HG03342 (cell line): ENCODE data around the gene DCDC2C.

Source experiments
- ATAC-seq: cut with Tn5 transposase; IDR thresholded peaks from one replicate; pipeline ENCODE4 v1.9.1; 2021; ENCODE audit warnings: mild to moderate bottlenecking, moderate library complexity; ENCODE audit not compliant: unreplicated experiment

Gene DCDC2C

DNA sequence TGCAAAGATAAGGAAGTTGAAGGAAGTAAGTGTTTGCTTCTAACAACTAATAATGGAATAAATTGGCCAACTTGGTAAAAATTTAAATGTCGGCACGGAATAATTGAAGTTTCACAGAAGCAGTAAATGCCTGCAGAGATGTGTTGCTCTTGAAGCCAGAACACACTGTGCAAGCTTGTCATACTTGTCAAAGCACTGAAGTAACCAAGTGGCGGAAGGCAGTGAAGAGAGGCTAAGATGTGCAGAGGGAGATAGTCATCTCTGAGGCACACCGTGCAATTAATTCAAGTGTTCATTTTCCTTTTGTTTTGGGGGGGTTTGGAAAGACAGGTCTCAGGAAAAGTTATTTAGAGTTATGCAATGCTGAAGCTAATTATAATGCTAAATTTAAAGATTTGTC is 5.2 kb downstream of the DCDC2C start:
- no peak for ATAC-seq

DNA sequence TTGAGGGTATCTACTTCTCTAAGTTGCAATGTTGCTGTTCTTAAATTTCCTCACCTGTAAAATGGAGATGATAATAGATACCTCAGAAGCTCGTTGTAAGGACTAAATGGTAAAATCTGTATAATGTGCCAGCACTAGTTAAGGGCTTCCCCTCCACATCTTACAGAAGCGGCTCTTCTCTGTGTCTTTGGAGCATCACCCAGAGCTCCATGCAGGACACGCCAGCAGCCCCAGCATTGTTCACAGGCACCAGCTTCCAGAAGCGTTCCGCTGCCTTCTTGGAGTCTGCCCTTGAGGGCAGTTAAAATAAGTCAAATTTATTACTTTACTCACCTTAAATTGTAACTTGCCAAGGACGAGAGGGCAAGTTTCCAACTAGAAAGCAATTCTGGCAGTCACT is 5.8 kb downstream of the DCDC2C start:
- no peak for ATAC-seq

DNA sequence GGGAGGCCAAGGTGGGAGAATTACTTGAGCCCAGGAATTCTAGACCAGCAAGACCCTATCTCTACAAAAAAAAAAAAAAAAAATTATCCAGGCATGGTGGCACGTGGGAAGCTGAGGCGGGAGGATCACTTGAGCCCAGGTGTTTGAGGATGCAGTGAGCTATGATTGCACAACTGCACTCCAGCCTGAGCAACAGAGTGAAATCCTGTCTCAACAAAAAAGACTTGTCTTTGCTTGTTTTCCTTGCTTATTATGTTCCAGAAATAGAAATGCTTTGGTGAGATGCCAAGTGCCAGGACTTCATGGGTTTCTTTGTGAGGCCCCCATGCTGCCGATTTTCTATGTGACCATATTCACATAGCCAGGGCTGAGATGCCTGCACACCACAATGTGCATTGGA is 9.0 kb downstream of the DCDC2C start:
- ATAC-seq = no peak

DNA sequence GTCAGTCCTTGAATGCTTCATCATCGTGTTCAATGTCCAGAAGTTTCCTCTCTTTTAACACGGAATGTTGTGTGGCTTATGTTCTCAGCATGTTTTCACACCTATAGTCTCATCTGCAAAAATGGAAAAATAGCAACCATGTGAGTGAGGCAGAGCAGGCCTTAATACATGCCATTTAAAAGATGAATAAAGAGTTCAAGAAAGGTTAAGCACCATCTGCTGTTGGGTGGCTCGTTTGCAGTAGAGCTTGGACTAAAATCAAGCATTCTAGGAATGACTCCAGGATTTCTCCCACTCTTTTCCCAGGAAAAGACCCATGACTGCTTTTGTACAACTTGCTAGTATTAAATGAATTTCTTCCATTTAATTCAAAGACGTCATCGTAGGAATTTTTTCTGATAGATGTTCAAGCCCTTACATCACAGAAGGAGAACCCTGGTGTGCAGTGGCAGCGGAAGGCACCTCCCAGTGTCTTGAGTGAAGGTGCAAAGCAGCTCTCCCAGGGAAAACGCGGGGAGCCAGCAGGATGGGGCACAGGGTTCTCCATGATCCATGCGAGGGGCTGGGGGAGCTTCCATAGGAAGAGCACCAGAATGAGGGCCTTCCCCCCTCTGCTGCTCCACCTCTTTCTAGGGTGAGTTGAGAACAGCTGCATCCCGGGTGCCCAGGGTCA is 9.6 kb downstream of the DCDC2C start:
- ATAC-seq = no peak

DNA sequence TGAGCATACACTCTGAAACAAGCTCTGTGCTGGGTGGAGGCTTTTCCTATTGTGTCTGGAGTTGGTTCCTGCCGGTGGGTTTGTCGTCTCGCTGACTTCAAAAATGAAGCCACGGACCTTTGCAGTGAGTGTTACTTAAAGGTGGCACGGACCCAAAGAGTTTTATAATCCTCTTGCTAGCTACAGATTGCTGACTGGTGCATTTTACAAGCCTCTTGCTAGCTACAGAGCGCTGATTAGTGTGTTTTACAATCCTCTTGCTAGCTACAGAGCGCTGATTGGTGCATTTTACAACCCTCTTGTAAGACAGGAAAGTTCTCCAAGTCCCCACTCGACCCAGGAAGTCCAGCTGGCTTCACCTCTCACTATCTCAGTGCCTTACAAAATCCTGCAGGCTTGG is 15.3 kb downstream of the DCDC2C start:
- no peak for ATAC-seq

DNA sequence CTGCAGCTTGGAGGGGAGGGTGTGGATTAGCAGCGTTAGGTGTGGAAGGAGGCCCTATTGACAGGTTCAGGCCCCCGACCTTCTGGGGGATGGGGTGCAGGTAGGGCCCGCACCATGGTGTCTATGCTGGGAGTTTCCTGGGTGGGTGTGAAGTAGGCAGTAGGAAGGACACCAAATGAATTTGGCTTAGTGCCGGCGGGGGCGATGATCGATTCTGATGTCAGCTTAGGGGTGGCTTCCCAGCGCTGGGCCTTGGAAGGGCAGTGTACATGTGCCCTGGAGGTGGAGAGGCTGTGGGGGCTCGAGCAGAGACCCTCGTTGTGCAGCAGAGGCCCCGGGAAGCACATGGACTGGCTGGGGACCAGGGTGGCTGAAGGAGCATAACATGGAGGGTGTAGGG is 21.6 kb downstream of the DCDC2C start:
- ATAC-seq = no peak

DNA sequence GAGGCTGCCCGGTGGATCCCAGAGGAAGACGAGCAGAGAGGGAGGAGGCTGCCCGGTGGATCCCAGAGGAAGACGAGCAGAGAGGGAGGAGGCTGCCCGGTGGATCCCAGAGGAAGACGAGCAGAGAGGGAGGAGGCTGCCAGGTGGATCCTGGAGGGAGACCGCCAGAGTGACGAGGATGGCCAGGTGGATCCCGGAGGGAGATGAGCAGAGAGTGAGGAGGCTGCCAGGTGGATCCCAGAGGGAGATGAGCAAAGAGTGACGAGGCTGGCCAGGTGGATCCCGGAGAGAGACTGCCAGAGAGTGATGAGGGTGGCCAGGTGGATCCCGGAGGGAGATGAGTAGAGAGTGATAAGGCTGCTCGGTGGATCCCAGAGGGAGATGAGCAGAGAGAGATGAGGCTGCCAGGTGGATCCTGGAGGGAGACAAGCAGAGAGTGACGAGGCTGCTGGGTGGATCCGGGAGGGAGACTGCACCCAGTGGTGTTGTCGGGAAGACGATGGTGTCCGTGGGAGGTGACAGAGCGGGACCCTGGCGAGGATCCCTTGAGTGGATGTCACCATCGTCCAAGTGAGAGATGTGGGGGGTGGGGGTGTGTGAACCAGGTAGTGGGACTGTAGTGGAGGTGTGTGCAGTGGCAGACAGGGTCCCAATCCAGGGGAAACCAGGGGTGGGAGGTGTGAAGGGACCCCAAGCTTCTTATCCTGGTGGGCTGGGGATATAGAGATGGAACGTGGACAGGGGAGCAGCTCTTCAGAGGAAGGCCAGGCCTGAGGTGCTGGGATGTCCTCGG is 22.3 kb downstream of the DCDC2C start:
- ATAC-seq = no peak

DNA sequence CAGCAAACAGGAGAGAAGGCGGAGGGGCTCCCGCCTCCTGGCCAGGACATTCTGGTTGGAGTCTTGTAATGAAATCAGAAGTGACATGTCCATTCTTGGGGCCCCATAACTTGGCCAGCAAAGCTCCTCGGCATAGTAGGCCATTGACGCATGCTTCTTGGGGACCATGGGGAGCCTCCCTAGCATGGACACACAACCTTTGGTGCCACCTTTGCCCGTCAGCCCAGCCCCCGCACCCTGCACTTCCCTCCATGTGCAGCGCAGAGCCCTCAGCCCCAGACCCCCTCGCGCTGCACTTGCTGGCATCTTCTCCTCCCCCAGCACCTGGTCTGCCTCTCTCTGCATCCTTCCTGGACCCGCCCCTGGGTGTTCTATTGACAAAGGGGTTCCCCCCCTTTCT is 23.1 kb downstream of the DCDC2C start:
- no peak for ATAC-seq

DNA sequence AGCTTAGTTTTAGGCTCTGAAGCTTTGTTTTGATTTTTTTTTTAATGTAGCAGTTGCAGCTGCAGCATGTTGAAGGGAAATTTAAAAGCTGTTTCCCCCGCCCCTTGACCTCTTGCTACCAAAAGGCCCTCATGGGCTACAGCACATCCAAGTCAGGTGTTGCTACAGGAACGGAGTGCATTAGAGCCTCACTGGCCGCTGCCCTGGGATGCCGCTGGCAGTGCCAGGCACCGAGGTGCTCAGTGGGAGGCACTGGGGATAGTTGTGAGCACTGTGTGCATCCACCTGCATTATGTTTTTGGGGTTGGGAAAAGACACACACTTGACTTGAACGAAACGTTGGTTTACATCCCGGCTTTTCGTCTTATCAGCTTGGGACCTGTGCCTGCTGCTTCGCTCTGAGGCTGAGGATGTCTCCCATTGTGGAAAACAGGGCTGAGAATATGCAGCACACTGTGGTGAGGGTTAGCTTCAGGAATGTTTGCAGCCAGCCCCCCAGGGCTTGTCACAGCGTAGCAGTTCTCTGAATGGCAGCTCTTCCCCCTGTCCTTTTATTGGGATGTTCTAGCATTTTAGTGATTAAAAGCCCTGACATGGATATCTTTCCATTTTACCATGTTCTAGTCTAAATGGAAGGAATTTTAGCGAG is 24.1 kb downstream of the DCDC2C start:
- ATAC-seq = no peak

DNA sequence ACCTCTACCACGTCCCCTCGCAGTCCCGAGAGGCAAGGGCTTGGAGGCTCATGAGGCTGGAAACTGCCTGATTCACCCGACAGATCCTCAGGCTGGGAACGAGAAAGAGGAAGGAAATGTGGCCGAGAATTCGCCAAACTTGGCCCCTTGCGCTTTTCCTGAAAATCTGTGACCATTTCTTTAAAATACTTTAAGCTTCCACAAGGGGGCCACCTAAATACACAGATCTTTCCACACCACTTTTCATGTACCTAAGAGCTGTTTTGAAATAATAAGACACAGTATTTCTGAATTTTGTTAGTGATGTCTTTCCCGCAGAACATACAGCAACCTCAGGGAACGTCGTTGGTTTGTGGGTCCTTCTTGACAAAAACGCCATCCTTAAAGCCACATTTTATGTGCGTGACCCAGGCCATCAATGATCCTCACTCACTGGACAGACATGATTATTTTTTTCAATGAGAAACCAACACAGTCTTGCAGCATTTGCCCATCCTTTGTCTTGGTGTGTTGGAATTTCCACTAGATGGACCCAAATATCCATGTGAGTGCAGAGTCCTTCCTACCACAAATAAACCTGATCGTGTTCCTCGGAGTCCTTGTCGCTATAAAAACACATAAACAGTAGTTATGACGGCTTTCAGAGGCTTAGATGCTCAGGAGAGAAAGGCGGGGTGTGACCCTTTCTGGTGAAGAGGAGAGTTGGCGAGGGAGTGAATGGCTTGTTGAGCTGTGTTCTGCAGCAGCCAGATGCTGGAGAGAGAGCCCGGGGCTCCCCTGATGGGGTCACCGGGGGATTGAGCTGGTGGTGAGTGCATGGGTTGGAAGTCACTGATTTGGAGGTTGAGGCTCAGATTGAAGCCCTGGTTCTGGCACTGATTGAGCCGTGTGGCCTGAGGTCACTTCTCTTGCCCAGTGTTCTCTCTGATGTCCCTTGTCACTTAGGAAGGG is 25.0 kb downstream of the DCDC2C start:
- ATAC-seq = no peak

DNA sequence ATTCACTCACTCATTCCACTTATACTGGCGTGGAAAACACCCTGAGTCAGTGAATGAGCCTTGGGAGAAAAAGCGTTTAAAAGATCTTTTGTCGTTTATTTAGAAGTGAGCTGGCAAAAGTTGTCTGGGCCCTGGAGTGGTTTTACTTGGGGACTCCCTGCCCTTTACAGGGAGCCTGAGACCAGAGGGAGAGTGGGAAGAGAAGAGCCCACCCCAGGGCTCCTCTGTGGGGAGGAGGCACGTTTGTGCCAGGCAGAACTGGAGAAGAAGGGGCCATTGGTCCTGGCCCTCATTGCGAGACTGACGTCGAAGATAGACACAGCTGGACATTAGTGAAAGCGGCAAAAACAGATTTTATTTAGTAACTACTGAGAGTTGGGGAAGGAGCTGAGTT is 25.7 kb downstream of the DCDC2C start:
- no peak for ATAC-seq

DNA sequence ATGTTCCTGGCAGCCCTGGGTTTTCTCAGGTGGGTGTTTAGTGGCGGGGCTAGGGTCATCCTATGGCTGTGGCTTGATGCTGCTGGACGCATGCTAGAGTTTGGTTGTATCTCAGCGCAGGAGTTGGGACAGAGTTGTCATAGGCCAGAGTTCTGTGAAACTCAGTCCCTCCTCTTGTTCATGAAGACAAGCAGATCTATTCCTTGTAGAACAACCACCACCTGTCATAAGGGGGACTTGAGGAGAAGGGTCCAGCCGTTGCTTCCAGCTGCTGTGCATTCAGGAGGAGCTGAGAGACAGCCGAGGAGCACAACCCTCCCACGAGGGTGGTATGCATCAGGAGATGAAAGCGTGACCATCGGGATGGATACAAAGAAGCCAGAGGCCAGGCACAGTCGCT is 26.4 kb downstream of the DCDC2C start:
- ATAC-seq = no peak

DNA sequence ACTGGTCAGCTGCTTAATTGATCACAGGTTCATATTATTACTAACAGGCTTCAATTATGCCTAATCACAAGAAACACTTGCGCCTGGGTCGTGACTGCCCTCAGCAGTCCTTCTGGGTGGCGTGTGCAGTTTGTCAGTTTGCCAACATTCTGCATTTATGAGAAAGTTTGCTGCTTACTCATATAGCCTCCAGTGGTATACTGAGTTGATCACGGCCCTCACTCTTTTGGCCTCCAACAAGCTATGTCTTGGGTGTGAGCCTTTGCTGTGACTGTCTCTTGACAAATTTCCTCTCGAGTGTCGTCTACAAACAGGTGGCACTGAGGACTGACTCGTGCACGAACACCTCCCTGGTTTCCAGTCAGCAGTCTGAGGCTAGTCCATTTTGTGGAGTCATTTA is 27.3 kb downstream of the DCDC2C start:
- ATAC-seq = no peak

DNA sequence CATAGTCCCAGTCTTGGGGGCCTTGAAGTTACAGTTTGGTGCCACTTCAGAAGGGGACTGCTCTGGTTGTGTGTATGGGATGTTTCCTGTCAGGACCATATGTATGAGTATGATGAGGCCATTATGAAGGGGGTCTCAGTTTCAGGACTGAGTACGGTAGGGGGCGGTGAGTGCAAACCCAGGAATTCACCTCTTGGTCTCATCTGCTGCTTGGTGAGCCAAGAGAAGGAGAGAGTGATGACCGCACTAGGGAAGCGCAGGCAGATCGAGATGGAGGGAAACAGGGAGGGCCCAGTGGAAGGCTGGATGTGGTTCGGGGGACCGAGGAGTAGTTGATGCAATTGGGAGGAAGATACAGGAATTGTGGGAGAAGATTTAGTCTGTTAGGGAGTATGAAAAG is 28.5 kb downstream of the DCDC2C start:
- no peak for ATAC-seq

DNA sequence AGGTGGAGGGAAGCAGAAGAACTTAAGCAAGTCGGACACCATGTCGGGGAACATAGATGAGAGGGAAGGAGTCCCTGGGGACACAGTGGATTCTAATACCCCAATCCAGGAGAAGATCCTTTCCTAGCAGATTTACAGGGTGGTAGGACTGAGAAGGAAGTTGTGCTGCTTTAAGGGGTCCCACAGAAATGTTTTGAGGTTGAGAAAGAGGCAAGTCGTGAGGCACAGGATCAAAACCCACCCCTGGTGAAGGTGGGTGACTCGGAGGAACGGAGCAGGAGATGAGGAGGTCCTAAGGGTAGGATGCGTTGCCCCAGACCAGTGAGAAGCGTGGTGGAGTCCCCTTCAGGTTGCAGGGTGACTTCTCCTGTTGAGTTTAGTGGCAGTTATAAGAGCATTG is 32.7 kb downstream of the DCDC2C start:
- ATAC-seq = no peak

DNA sequence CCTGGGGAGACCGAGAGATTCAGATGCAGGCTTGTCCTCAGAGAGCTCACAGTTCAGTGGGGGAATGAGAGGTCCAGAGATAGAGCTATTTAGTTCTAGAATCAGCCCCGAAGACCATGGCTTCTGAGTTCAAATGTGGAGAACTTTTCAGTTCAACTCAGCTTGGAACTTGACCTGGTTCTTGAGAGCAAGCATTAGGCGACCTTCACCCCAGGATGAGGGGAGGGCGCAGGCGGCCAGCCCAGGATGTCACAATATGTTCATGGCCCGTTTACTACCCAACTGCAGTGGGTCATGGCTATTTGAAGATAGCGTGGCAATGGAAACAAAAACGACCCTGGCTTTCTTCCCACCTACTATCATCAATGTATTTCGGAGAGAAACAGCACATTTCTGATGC is 33.8 kb downstream of the DCDC2C start:
- no peak for ATAC-seq

DNA sequence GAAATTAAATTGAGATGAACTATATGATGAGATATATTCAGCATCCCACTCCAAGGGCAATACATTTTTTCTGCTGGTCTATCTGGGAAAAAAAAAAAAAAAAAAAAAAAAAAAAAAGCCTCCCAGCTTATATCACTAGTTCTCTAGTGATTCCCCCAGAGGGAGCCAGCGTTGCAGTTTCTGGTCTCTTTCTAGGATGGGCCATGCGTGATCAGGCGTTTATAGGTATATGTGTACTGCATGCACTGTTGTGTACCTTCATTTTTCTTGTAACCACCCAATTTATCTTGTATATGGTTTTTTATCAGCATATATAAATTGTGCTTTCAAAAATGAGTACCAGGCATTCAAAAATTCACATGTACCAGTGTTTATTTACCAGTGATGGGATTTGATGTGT is 35.1 kb downstream of the DCDC2C start:
- ATAC-seq = no peak

DNA sequence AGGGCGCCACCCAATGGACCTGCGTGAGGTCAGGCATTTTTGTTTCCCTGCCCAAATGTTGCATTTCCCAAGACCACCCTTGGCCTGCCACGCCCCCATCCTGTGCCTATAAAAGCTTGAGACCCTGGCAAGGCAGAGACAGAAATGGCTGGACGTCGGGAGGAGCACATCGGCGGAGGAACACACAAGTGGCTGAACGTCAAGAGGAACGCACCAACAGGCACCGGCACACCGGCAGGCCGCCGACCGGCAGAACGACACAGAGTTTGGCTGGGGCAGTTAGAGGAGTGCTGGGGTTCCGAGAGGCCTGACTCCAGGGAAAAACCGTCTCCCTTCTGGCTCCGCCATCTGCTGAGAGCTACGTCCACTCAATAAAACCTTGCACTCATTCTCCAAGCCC is 35.9 kb downstream of the DCDC2C start:
- ATAC-seq = no peak

DNA sequence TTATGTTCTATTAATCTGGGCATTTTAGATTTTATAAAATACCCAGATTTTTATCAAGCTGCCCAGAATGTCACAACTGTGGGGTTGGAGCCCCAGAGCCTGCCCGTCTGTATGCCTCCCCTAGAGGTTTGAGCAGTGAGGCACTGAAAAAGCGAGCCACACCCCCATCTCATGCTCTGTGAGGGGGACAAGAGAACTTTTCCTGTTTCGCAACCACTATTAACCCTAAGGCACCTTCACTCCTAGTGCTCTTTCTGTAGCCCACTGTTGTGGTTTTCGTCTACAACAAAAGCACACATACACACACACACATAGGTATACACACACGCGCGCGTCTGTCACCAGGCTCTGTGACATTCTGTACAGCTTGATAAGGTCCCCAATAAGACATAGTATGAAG is 38.0 kb downstream of the DCDC2C start:
- no peak for ATAC-seq

DNA sequence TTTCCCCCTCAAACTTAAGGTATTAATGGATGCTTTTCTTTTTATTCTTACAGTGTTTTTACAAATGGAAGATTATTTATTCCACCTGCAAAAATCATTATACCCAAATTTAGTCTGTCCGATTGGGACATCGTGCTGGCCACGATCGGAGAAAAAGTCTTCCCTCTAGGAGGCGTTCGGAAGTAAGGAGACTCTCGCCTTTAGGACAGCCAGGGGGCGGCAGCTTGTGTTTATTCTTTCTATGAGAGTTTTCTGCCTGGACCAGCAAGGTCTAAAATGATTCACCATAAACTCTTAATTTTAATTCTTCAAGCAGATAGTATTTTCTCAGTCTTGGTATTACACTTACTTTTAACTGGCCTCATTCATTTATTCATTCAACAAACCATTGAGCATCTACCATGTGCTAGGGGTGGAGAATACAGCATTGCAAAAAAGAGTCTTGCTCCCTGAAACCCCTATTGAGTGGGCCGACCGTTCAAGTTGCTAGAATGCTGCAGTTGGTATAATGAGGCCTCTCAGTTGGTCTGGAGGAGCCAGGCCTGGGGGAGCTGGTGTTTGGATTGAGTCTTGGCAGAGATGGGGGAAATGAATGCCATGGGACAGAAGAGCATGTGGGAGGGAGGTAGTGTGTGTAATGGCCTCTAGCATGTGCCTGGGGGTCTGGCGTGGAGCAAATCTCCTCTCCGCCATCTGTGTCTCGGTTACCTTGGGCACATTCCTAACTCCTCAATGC is 38.7 kb downstream of the DCDC2C start:
- no peak for ATAC-seq
